Measurements from ENCODE around the gene C5orf47.

GRCh38 chr5:173981185-173981761 lies 7.7 kb upstream of the C5orf47 start:
- TF ChIP-seq, protein P1, sequence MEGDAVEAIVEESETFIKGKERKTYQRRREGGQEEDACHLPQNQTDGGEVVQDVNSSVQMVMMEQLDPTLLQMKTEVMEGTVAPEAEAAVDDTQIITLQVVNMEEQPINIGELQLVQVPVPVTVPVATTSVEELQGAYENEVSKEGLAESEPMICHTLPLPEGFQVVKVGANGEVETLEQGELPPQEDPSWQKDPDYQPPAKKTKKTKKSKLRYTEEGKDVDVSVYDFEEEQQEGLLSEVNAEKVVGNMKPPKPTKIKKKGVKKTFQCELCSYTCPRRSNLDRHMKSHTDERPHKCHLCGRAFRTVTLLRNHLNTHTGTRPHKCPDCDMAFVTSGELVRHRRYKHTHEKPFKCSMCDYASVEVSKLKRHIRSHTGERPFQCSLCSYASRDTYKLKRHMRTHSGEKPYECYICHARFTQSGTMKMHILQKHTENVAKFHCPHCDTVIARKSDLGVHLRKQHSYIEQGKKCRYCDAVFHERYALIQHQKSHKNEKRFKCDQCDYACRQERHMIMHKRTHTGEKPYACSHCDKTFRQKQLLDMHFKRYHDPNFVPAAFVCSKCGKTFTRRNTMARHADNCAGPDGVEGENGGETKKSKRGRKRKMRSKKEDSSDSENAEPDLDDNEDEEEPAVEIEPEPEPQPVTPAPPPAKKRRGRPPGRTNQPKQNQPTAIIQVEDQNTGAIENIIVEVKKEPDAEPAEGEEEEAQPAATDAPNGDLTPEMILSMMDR (IDR thresholded peaks at IDR 0.05), result no peak
- TF ChIP-seq RAD21 (conservative IDR thresholded peaks at IDR 0.05 in 1 of 2, IDR thresholded peaks at IDR 0.05 in 1 of 2), result no peak
- TF ChIP-seq CBX8 (IDR thresholded peaks at IDR 0.05), result no peak
- no peak for TF ChIP-seq POLR2A (IDR thresholded peaks at IDR 0.05; ENCODE audit: low read length)
- no peak for TF ChIP-seq CHD2 (IDR thresholded peaks at IDR 0.05; ENCODE audit: low read length, partially characterized antibody)
- TF ChIP-seq HOXA7 (CRISPR knock-in tag; IDR thresholded peaks at IDR 0.05), result no peak
- TF ChIP-seq, protein P2, sequence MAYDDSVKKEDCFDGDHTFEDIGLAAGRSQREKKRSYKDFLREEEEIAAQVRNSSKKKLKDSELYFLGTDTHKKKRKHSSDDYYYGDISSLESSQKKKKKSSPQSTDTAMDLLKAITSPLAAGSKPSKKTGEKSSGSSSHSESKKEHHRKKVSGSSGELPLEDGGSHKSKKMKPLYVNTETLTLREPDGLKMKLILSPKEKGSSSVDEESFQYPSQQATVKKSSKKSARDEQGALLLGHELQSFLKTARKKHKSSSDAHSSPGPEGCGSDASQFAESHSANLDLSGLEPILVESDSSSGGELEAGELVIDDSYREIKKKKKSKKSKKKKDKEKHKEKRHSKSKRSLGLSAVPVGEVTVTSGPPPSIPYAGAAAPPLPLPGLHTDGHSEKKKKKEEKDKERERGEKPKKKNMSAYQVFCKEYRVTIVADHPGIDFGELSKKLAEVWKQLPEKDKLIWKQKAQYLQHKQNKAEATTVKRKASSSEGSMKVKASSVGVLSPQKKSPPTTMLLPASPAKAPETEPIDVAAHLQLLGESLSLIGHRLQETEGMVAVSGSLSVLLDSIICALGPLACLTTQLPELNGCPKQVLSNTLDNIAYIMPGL (CRISPR knock-in tag; IDR thresholded peaks at IDR 0.05; ENCODE audit: borderline replicate concordance), result no peak
- TF ChIP-seq JUNB (IDR thresholded peaks at IDR 0.05), result no peak
- TF ChIP-seq HEYL (CRISPR knock-in tag; IDR thresholded peaks at IDR 0.05), result no peak
- no peak for TF ChIP-seq ZC3H11A (IDR thresholded peaks at IDR 0.05)
- no peak for TF ChIP-seq HDAC2 (IDR thresholded peaks at IDR 0.05)
